ENCODE measurements around the gene RASA3. TPM values are rescaled to one million over a fixed set of nuclear protein-coding genes. Genes with fewer than 3 reads are reported as not detected.

The RASA3 gene
- total RNA-seq, 1 experiment from 2014 or later: 10.0 TPM

DNA sequence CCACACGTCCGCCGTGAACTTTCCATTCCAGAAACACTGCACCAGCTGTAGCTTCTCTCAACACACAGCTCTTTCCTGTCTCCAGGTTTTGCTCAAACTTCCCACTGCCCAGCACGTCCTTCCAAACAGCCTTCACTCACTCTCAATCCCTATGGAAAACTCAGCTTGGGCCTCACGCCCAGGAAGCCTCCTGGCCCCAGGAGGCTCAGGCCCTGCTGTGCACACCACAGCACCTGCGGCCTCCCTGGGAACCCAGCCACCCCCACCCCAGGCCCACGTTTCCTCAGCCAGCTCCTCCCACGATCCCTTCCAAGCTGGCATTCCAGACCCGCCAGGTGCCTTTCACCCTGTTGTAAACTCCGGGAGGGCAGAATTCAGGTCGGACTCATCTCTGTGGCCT, 193.7 kb downstream of the RASA3 start:
- no peaks in the 10 kb centered on the region for H3K9me3 ChIP-seq (ENCODE audit: insufficient read depth, low read depth)

DNA sequence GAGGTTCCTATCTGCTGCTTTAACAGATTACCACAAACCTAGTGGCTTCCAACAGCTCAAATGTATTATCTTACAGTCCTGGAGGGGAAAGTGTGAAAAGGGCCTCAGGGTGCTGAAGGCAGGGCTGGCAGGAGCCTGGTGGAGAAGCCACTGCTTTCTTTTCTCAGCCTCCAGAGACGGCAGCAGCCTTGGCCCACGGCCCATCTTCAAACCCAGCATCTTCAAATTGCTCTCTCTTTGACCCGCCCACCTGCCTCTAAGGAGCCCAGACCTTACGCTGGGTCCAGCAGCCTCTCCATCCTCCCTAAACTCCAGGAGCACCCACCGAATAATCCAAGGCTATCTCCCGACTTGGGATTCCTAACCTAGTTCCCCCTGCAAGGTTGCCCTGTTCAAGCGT, 194.2 kb downstream of the RASA3 start:
- intact Hi-C loops (cut with micrococcal nuclease; ENCODE audit: unreplicated experiment): no loop called here
- BruUV-seq (replicated peaks): no TSS peak
- POLR2A ChIA-PET (ENCODE audit: unreplicated experiment): interaction anchor here (0.6 kb wide), 1 partner anchor 445 kb away, joined by 8 read pairs; no protein-coding TSS in a partner anchor

More for the DNA sequence above, 193.7 kb downstream of the RASA3 start:
- Histone ChIP-seq H3K4me2 (no peak overlapping the region), H3K27ac (no peak overlapping the region), H3F3A (ENCODE audit: insufficient read depth, low read depth) (peaks cover 8% of the 10 kb centered on the region; the same call in 1 of the 2 replicates), H2AFZ (no peak overlapping the region), H3K27me3 (ENCODE audit: insufficient read depth, low read depth) (peaks cover 41% of the 10 kb centered on the region), H4K20me1 (ENCODE audit: insufficient read depth) (no peaks in the 10 kb centered on the region), H3K36me3 (ENCODE audit: low read depth) (no peaks in the 10 kb centered on the region), H3K79me2 (ENCODE audit: low read depth) (no peaks in the 10 kb centered on the region), H3K4me3 (no peak overlapping the region), H3K9me2 (ENCODE audit: insufficient read depth) (no peaks in the 10 kb centered on the region), H3K4me1 (replicated peaks; ENCODE audit: insufficient read depth) (peaks cover 10% of the 10 kb centered on the region)
- ChIA-PET POLR2A (ENCODE audit: unreplicated experiment) (no interaction called here), CTCF (interaction anchor here (0.6 kb wide), 1 partner anchor 378 kb away, joined by 3 read pairs; no protein-coding TSS in a partner anchor)
- BruUV-seq (replicated peaks): no TSS peak
- DNase-seq: no peak
- TF ChIP-seq, protein P1, sequence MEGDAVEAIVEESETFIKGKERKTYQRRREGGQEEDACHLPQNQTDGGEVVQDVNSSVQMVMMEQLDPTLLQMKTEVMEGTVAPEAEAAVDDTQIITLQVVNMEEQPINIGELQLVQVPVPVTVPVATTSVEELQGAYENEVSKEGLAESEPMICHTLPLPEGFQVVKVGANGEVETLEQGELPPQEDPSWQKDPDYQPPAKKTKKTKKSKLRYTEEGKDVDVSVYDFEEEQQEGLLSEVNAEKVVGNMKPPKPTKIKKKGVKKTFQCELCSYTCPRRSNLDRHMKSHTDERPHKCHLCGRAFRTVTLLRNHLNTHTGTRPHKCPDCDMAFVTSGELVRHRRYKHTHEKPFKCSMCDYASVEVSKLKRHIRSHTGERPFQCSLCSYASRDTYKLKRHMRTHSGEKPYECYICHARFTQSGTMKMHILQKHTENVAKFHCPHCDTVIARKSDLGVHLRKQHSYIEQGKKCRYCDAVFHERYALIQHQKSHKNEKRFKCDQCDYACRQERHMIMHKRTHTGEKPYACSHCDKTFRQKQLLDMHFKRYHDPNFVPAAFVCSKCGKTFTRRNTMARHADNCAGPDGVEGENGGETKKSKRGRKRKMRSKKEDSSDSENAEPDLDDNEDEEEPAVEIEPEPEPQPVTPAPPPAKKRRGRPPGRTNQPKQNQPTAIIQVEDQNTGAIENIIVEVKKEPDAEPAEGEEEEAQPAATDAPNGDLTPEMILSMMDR (conservative IDR thresholded peaks at IDR 0.05): no peak
- no peak for TF ChIP-seq EZH2 (IDR thresholded peaks at IDR 0.05; ENCODE audit: low read depth)
- intact Hi-C loops (cut with micrococcal nuclease; ENCODE audit: unreplicated experiment): no loop called here

DNA sequence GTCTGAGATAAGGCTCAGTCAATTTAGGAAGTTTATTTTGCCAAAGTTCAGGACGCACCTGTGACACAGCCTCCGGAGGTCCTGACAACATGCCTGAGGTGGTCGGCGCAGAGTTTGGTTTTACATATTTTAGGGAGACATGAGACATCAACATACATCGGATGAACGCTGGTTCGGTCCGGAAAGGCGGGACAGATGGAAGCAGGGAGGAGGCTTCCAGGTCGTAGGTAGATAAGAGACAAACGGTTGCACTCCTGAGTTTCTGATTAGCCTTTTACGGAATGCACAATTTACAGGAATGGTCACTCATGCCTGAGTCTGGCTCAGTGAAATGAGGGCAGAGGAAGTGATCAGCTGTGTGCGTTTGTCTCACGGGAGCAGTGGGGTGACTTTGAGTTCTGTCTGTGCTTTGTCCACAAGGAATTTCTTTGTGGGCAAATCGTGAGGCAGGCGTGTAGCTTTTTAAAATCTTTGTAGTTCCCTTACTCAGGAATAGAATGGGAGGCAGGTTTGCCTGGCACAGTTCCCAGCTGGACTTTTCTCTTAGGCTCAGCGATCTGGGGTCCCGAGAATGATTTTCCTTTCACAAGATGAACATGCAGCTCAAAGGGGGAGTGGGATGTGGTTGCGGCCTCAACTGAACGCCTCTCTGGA, 194.8 kb downstream of the RASA3 start:
- intact Hi-C loops (cut with micrococcal nuclease; ENCODE audit: unreplicated experiment): no loop called here
- Histone ChIP-seq H3K4me3 (no peak overlapping the region), H4K20me1 (ENCODE audit: insufficient read depth) (no peaks in the 10 kb centered on the region), H3K27ac (no peak overlapping the region), H3K9me3 (ENCODE audit: insufficient read depth, low read depth) (no peaks in the 10 kb centered on the region), H3K4me1 (replicated peaks; ENCODE audit: insufficient read depth) (peaks cover 10% of the 10 kb centered on the region), H2AFZ (no peak overlapping the region), H3K9me2 (ENCODE audit: insufficient read depth) (no peaks in the 10 kb centered on the region), H3F3A (ENCODE audit: insufficient read depth, low read depth) (peaks cover 8% of the 10 kb centered on the region; the same call in 1 of the 2 replicates), H3K27me3 (ENCODE audit: insufficient read depth, low read depth) (peaks cover 41% of the 10 kb centered on the region), H3K4me2 (no peak overlapping the region), H3K36me3 (ENCODE audit: low read depth) (no peaks in the 10 kb centered on the region), H3K79me2 (ENCODE audit: low read depth) (no peaks in the 10 kb centered on the region)
- TF ChIP-seq, protein P1 (conservative IDR thresholded peaks at IDR 0.05): no peak
- no peak for TF ChIP-seq EZH2 (IDR thresholded peaks at IDR 0.05; ENCODE audit: low read depth)
- no TSS peak for BruUV-seq (replicated peaks)
- ChIA-PET POLR2A (ENCODE audit: unreplicated experiment) (interaction anchor here (0.6 kb wide), 1 partner anchor 445 kb away, joined by 8 read pairs; no protein-coding TSS in a partner anchor), CTCF (no interaction called here)
- DNase-seq: no peak

More for the DNA sequence above, 194.2 kb downstream of the RASA3 start:
- TF ChIP-seq, protein P1 (conservative IDR thresholded peaks at IDR 0.05): no peak
- TF ChIP-seq EZH2 (IDR thresholded peaks at IDR 0.05; ENCODE audit: low read depth): no peak
- H3K4me3 ChIP-seq: no peak overlapping the region
- no peak overlapping the region for H3K27ac ChIP-seq
- no peak overlapping the region for H3K4me2 ChIP-seq
- no peaks in the 10 kb centered on the region for H3K36me3 ChIP-seq (ENCODE audit: low read depth)
- no peaks in the 10 kb centered on the region for H3K79me2 ChIP-seq (ENCODE audit: low read depth)
- peaks cover 8% of the 10 kb centered on the region; the same call in 1 of the 2 replicates for H3F3A ChIP-seq (ENCODE audit: insufficient read depth, low read depth)
- H3K9me2 ChIP-seq (ENCODE audit: insufficient read depth): no peaks in the 10 kb centered on the region
- CTCF ChIA-PET: no interaction called here
- no peaks in the 10 kb centered on the region for H3K9me3 ChIP-seq (ENCODE audit: insufficient read depth, low read depth)
- DNase-seq: no peak
- peaks cover 10% of the 10 kb centered on the region for H3K4me1 ChIP-seq (replicated peaks; ENCODE audit: insufficient read depth)
- H3K27me3 ChIP-seq (ENCODE audit: insufficient read depth, low read depth): peaks cover 41% of the 10 kb centered on the region
- H4K20me1 ChIP-seq (ENCODE audit: insufficient read depth): no peaks in the 10 kb centered on the region
- H2AFZ ChIP-seq: no peak overlapping the region
